Mucosa of descending colon (tissue), 3 donors: ENCODE measurements around the gene INS. TPM values are rescaled to one million over a fixed set of nuclear protein-coding genes. Genes with fewer than 3 reads are reported as not detected.

Experiments used
- ATAC-seq: fragments of 200-7000 bp; cut with Tn5 transposase; one replicate; pipeline ENCODE4 v1.9.1; 2020; ENCODE audit warnings: mild to moderate bottlenecking, moderate library complexity
- DNase-seq, 3 donors: peaks; one replicate each; pipeline ENCODE4 v3.0.0-alpha.2; 2020
- H3K36me3 ChIP-seq: fragments of 200-600 bp; one replicate; pipeline ENCODE4 v1.8.0; 2021; ENCODE audit warnings: low read depth, mild to moderate bottlenecking
- H3K4me1 ChIP-seq: fragments of 200-600 bp; one replicate; pipeline ENCODE4 v1.8.0; 2021; ENCODE audit warnings: low read depth, mild to moderate bottlenecking
- H3K4me3 ChIP-seq: fragments of 200-600 bp; one replicate; pipeline ENCODE4 v1.8.0; 2021; ENCODE audit warnings: mild to moderate bottlenecking
- H3K9me3 ChIP-seq: fragments of 200-600 bp; one replicate; pipeline ENCODE4 v1.8.0; 2021; ENCODE audit warnings: mild to moderate bottlenecking
- CTCF ChIP-seq: fragments of 200-600 bp; IDR thresholded peaks from one replicate; pipeline ENCODE4 v1.8.0; 2022; ENCODE audit warnings: antibody characterized with exemption, mild to moderate bottlenecking
- intact Hi-C, 2 donors: fragments of 100-400 bp; cut with DNase I in 1 of 2; cut with micrococcal nuclease in 1 of 2; formaldehyde crosslinking; loops; one replicate each; pipeline versions ENCODE4 v1.11.0 to v1.11.1; 2022; cut with DNase I, micrococcal nuclease
- total RNA-seq, 3 donors: library from RNA; stranded (reverse); fragmentation: NEBNext Ultra II Directional in 2 of 3; extraction: Animal tissue kit (Norgen Biotek cat#: 25700) in 2 of 3; gene quantifications; one replicate each; pipeline versions ENCODE4 v1.2.1 to v1.2.4, GENCODE V29; 2021 to 2023
- donor health status: DM: no; HTN: no; CAD: no; lungs with moderate emphysema.
- donor health status: DM: no; HTN: no; CAD: no.
- donor health status: DM: no; HTN: yes; CAD: no.

The INS gene
- total RNA-seq, 3 donors from 2014 or later, result not detected

DNA sequence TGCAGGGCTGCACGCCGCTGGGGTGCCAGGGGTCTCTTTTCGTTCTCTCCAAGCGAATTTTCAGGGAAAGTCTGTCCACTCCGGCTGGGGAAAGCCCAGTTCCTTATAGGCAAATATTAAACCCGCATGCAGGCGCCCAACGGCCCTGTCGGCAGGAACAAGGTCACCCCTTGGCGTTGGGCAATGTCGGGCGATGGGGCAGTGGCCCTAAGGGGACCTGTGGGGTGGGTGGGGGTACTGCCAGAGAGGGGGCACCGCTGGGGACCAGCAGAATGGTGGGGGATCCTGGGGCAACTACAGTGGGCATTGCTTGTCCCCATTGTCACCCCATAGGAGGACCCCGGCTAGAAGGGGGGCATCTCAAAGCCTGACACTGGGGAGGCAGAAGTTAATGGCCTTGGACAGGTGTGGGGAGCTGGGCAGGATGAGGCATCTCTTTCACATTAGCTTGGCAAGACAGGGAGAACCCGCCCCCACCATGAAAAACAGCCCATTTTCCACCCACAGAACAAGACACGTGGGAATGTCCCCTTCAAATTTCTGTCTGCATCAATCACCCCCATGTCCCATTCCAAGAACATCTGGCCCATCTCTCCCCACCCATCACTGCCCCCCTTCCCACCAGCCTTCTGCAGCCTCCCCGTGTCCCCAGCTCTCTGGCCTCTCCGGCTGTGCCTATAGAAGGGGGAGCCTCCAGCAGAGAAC is 16.3 kb downstream of the INS start:
- H3K4me3 ChIP-seq, result no peak overlapping the region
- TF ChIP-seq CTCF, result no peak
- no peaks in the 10 kb centered on the region for H3K36me3 ChIP-seq
- no peaks in the 10 kb centered on the region for H3K4me1 ChIP-seq
- no peak for ATAC-seq
- H3K9me3 ChIP-seq, result no peaks in the 10 kb centered on the region
- DNase-seq, result no peak
- intact Hi-C loops, result no loop called here

- TF ChIP-seq CTCF, result no peak
- no peak for DNase-seq
- H3K4me3 ChIP-seq, result no peak overlapping the region
- intact Hi-C loops, result no loop called here
- peak; percentile 32 for ATAC-seq
- H3K36me3 ChIP-seq, result no peaks in the 10 kb centered on the region
- no peaks in the 10 kb centered on the region for H3K4me1 ChIP-seq
- no peaks in the 10 kb centered on the region for H3K9me3 ChIP-seq
Measured at GRCh38 chr11:2143799-2144543, 17.0 kb downstream of the INS start.

DNA sequence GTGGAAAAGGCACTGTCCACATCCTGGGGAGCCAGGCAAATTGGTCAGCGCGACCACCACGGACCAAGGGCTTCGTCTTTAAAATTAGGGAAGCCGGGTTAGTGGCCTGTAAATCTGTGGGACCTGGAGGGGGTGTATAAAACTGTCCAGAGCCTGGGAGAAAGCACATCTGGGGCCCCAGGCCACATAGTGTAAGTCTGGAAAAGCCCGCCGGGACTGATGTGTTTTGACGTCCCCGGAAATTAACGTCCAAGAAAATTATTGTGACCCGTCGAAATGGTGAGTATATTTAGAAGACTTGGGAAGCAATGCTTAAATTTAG is 17.6 kb downstream of the INS start:
- intact Hi-C loops, result no loop called here
- no peak for TF ChIP-seq CTCF
- no peaks in the 10 kb centered on the region for H3K4me1 ChIP-seq
- DNase-seq (no peak), ATAC-seq (no peak)
- no peaks in the 10 kb centered on the region for H3K36me3 ChIP-seq
- no peak overlapping the region for H3K4me3 ChIP-seq
- H3K9me3 ChIP-seq, result no peaks in the 10 kb centered on the region

DNA sequence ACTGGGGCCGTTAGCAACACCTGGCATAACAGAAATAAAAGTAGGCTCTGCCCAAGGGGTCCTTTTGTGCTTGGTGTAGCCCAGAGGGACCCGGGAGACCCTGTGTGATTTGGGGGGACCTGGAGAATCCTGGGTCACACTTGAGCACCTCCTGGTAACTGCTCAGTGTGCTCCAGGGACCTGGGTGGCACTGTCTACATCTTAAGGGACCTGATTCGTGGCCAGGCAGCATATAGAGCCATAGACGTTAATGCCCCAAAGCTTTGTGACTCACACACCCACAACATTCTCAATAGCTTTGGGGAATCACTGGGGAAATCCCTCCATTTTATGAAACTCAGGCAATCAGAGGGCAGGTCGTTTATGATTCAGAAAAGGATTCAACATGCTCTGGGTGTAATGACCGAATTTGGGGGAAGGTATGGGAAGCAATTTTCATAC is 18.2 kb downstream of the INS start:
- no peak overlapping the region for H3K4me3 ChIP-seq
- no peak for ATAC-seq
- no peaks in the 10 kb centered on the region for H3K36me3 ChIP-seq
- H3K9me3 ChIP-seq, result no peaks in the 10 kb centered on the region
- peaks cover 1% of the 10 kb centered on the region for H3K4me1 ChIP-seq
- intact Hi-C loops, result no loop called here
- no peak for DNase-seq
- no peak for TF ChIP-seq CTCF

DNA sequence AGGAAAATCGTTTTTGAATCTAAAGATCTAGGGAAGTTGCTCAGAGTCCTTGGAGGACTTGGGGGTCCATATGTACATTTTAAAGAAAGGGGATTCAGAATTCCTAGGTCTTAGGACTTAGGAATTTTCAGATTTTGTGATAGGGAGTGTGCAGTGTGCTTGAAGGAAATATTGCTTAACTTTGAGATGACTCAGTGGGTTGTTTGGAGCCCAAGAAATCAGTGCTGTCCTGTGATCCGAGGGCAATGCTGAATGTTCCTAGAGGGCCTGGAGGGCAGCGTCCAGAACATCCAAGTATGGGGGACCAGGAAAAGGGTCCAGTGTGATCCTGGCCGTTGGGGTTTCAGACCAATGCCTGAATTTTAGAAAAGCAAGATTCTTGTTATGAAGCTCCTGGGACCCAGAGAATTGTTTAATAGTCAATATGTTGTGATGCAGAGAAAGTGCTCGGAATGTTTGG is 18.7 kb downstream of the INS start:
- Histone ChIP-seq H3K36me3 (no peaks in the 10 kb centered on the region), H3K4me1 (peaks cover 5% of the 10 kb centered on the region), H3K4me3 (no peak overlapping the region), H3K9me3 (no peaks in the 10 kb centered on the region)
- intact Hi-C loops, result no loop called here
- DNase-seq, result no peak
- ATAC-seq, result no peak
- no peak for TF ChIP-seq CTCF
